Neural cell (in vitro differentiated cells): ENCODE results near the gene TAF5L. TPM values are rescaled to one million over a fixed set of nuclear protein-coding genes. Genes with fewer than 3 reads are reported as not detected.

Source experiments
- H2AFZ ChIP-seq: fragments of 200-600, 300-800 bp; sonication (generic), shearing (Covaris generic); 2 replicates; pipeline ENCODE4 v1.6.0; 2014; ENCODE audit warnings: low read depth, mild to moderate bottlenecking, antibody characterized with exemption, low read length, moderate library complexity
- H3F3A ChIP-seq: fragments of 200-600 bp; shearing (Covaris generic); 2 replicates; pipeline ENCODE4 v1.6.1; 2016; ENCODE audit warnings: mild to moderate bottlenecking, moderate library complexity, mixed read lengths, antibody characterized with exemption, low read length; ENCODE audit not compliant: insufficient read depth, poor library complexity, severe bottlenecking
- H3K27ac ChIP-seq: fragments of 200-600, 300-800 bp; sonication (generic), shearing (Covaris generic); 2 replicates; pipeline ENCODE4 v1.5.1; 2014; ENCODE audit warnings: mild to moderate bottlenecking, low read length, moderate library complexity
- H3K27me3 ChIP-seq: fragments of 300-800, 200-600 bp; sonication (generic), shearing (Covaris generic); 2 replicates; pipeline ENCODE4 v1.6.0; 2014; ENCODE audit warnings: mild to moderate bottlenecking, low read depth, low read length, moderate library complexity; ENCODE audit not compliant: insufficient read depth
- H3K36me3 ChIP-seq: fragments of 300-800, 200-600 bp; sonication (generic), shearing (Covaris generic); 2 replicates; pipeline ENCODE4 v1.5.1; 2014; ENCODE audit warnings: mild to moderate bottlenecking, antibody characterized with exemption, low read length, moderate library complexity; ENCODE audit not compliant: insufficient read depth
- H3K4me2 ChIP-seq: fragments of 300-800, 200-600 bp; sonication (generic), shearing (Covaris generic); 2 replicates; pipeline ENCODE4 v1.6.0; 2014; ENCODE audit warnings: mild to moderate bottlenecking, low read length
- H3K4me3 ChIP-seq: fragments of 300-800, 200-600 bp; sonication (generic), shearing (Covaris generic); 2 replicates; pipeline ENCODE4 v1.5.1; 2014; ENCODE audit warnings: mild to moderate bottlenecking, low read length, moderate library complexity
- H3K79me2 ChIP-seq: fragments of 200-600 bp; shearing (Covaris generic); replicated peaks from 2 replicates; pipeline ENCODE4 v1.6.0; 2014; ENCODE audit warnings: mild to moderate bottlenecking, low read length, moderate library complexity; ENCODE audit not compliant: insufficient read depth
- H3K9ac ChIP-seq: fragments of 300-800, 200-600 bp; sonication (generic), shearing (Covaris generic); 2 replicates; pipeline ENCODE4 v1.6.1; 2016; ENCODE audit warnings: mild to moderate bottlenecking, low read length, mixed read lengths
- H3K9me2 ChIP-seq: fragments of 200-600 bp; shearing (Covaris generic); 2 replicates; pipeline ENCODE4 v1.6.1; 2016; ENCODE audit warnings: mild to moderate bottlenecking, low read length, mixed read lengths; ENCODE audit not compliant: insufficient read depth
- H3K9me3 ChIP-seq: fragments of 200-600, 300-800 bp; sonication (generic), shearing (Covaris generic); 2 replicates; pipeline ENCODE4 v1.6.1; 2016; ENCODE audit warnings: mild to moderate bottlenecking, mixed run types, low read length, moderate library complexity, mixed read lengths
- H4K20me1 ChIP-seq: fragments of 200-600 bp; shearing (Covaris generic); 2 replicates; pipeline ENCODE4 v1.6.1; 2016; ENCODE audit warnings: mild to moderate bottlenecking, mixed run types; ENCODE audit not compliant: insufficient read depth
- EP300 ChIP-seq: fragments of 450-650 bp; conservative IDR thresholded peaks from 2 replicates; pipeline ENCODE4 v1.6.1; 2014; ENCODE audit warnings: antibody characterized with exemption, mild to moderate bottlenecking, moderate library complexity; ENCODE audit not compliant: poor library complexity, severe bottlenecking
- EZH2 ChIP-seq: fragments of 200-600, 300-800 bp; shearing (Covaris generic), sonication (generic); IDR thresholded peaks from 2 replicates; pipeline ENCODE4 v1.6.1; 2014; ENCODE audit warnings: antibody characterized with exemption, low read length, borderline replicate concordance, mild to moderate bottlenecking; ENCODE audit not compliant: insufficient read depth, poor library complexity, severe bottlenecking
- MXI1 ChIP-seq: fragments of 450-650 bp; conservative IDR thresholded peaks from 2 replicates; pipeline ENCODE4 v1.6.1; 2014; ENCODE audit warnings: antibody characterized with exemption, mild to moderate bottlenecking; ENCODE audit not compliant: poor library complexity, severe bottlenecking
- POLR2AphosphoS5 ChIP-seq: IDR thresholded peaks from 2 replicates; pipeline ENCODE4 v1.6.1; 2012
- RAD21 ChIP-seq: fragments of 450-650 bp; conservative IDR thresholded peaks from 2 replicates; pipeline ENCODE4 v1.6.1; 2014; ENCODE audit warnings: antibody characterized with exemption, mild to moderate bottlenecking, moderate library complexity
- SMC3 ChIP-seq: fragments of 450-650 bp; conservative IDR thresholded peaks from 2 replicates; pipeline ENCODE4 v1.6.1; 2014; ENCODE audit warnings: antibody characterized with exemption, mild to moderate bottlenecking, moderate library complexity; ENCODE audit not compliant: poor library complexity
- TAF1 ChIP-seq: IDR thresholded peaks from 2 replicates; pipeline ENCODE4 v1.6.1; 2012; ENCODE audit warnings: low read depth
- polyA plus RNA-seq: library from polyadenylated mRNA; depleted of rRNA; stranded (reverse); fragments of >200 nt; gene quantifications from 2 replicates; pipeline ENCODE4 v1.2.3, GENCODE V29; 2014
- TF ChIP-seq, protein P1 (sequence below): fragments of 450-650 bp; IDR thresholded peaks from 2 replicates; pipeline ENCODE4 v1.5.1; 2014; ENCODE audit warnings: antibody characterized with exemption, mild to moderate bottlenecking, moderate library complexity; ENCODE audit not compliant: poor library complexity, severe bottlenecking
- TF ChIP-seq, protein P2 (sequence below): IDR thresholded peaks from 2 replicates; pipeline ENCODE4 v1.6.1; 2012; ENCODE audit warnings: borderline replicate concordance

The TAF5L gene
- polyA plus RNA-seq, 1 donor from 2014 or later: 18.5 TPM

DNA sequence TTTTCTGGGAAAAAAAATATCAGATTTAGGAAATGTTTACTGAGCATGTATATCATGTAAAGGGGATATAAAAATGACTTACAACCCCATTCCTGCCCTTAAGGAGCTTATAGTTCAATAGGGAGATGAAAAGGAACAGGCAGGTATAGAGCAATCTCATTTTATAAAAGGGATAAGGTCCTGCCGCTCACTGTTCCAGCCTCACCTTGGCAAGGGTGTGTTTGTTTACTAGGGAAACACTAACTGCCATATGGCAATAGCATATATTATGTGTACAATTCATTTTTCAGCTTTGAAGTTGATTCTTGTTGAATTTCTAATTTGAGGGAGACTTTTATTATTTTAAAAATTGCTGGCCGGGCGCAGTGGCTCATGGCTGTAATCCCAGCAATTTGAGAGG, 25.6 kb upstream of the TAF5L start:
- H3K27ac ChIP-seq: no peak overlapping the region
- no peaks in the 10 kb centered on the region for H3K27me3 ChIP-seq
- peaks cover 17% of the 10 kb centered on the region for H3K36me3 ChIP-seq
- H3K9me3 ChIP-seq: no peaks in the 10 kb centered on the region
- no peaks in the 10 kb centered on the region for H3K9me2 ChIP-seq
- no peak overlapping the region for H2AFZ ChIP-seq
- no peak overlapping the region for H3K4me2 ChIP-seq
- no peaks in the 10 kb centered on the region for H3F3A ChIP-seq
- no peak overlapping the region for H3K4me3 ChIP-seq
- no peaks in the 10 kb centered on the region for H4K20me1 ChIP-seq
- no peak for TF ChIP-seq POLR2AphosphoS5
- no peak for TF ChIP-seq MXI1
- TF ChIP-seq SMC3: no peak
- TF ChIP-seq EZH2: no peak
- TF ChIP-seq, protein P1, sequence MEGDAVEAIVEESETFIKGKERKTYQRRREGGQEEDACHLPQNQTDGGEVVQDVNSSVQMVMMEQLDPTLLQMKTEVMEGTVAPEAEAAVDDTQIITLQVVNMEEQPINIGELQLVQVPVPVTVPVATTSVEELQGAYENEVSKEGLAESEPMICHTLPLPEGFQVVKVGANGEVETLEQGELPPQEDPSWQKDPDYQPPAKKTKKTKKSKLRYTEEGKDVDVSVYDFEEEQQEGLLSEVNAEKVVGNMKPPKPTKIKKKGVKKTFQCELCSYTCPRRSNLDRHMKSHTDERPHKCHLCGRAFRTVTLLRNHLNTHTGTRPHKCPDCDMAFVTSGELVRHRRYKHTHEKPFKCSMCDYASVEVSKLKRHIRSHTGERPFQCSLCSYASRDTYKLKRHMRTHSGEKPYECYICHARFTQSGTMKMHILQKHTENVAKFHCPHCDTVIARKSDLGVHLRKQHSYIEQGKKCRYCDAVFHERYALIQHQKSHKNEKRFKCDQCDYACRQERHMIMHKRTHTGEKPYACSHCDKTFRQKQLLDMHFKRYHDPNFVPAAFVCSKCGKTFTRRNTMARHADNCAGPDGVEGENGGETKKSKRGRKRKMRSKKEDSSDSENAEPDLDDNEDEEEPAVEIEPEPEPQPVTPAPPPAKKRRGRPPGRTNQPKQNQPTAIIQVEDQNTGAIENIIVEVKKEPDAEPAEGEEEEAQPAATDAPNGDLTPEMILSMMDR: no peak
- TF ChIP-seq, protein P2, sequence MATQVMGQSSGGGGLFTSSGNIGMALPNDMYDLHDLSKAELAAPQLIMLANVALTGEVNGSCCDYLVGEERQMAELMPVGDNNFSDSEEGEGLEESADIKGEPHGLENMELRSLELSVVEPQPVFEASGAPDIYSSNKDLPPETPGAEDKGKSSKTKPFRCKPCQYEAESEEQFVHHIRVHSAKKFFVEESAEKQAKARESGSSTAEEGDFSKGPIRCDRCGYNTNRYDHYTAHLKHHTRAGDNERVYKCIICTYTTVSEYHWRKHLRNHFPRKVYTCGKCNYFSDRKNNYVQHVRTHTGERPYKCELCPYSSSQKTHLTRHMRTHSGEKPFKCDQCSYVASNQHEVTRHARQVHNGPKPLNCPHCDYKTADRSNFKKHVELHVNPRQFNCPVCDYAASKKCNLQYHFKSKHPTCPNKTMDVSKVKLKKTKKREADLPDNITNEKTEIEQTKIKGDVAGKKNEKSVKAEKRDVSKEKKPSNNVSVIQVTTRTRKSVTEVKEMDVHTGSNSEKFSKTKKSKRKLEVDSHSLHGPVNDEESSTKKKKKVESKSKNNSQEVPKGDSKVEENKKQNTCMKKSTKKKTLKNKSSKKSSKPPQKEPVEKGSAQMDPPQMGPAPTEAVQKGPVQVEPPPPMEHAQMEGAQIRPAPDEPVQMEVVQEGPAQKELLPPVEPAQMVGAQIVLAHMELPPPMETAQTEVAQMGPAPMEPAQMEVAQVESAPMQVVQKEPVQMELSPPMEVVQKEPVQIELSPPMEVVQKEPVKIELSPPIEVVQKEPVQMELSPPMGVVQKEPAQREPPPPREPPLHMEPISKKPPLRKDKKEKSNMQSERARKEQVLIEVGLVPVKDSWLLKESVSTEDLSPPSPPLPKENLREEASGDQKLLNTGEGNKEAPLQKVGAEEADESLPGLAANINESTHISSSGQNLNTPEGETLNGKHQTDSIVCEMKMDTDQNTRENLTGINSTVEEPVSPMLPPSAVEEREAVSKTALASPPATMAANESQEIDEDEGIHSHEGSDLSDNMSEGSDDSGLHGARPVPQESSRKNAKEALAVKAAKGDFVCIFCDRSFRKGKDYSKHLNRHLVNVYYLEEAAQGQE: no peak
- no peak for TF ChIP-seq EP300
- no peak for TF ChIP-seq TAF1
- TF ChIP-seq RAD21: no peak
- no peak overlapping the region for H3K9ac ChIP-seq
- no peaks in the 10 kb centered on the region for H3K79me2 ChIP-seq

DNA sequence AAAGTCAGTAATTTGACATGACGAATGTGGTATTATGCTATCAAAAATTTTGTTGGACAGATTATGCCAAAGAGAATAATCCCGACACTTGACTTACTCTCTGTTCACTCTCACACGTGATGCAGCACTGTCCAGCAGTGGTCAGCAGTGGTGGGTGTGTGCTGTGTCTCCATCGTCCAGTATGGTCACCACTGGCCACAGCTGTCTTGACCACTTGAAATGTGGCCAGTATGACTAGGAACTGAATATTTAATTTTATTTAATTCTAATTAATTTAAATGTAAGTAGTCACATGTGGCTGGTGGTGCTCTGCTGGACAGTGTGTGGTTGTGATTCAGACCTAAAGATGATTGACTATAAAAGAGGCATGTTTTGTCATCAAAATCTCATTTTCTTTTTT, 24.1 kb upstream of the TAF5L start:
- no peak overlapping the region for H3K4me2 ChIP-seq
- no peak overlapping the region for H2AFZ ChIP-seq
- no peaks in the 10 kb centered on the region for H3K79me2 ChIP-seq
- TF ChIP-seq SMC3 (no peak), POLR2AphosphoS5 (no peak), EZH2 (no peak), MXI1 (no peak), EP300 (no peak), RAD21 (no peak), TAF1 (no peak)
- TF ChIP-seq, protein P2: no peak
- TF ChIP-seq, protein P1: no peak
- no peaks in the 10 kb centered on the region for H3K9me3 ChIP-seq
- no peaks in the 10 kb centered on the region for H3K27me3 ChIP-seq
- H3F3A ChIP-seq: no peaks in the 10 kb centered on the region
- no peaks in the 10 kb centered on the region for H3K9me2 ChIP-seq
- H3K4me3 ChIP-seq: no peak overlapping the region
- H3K9ac ChIP-seq: no peak overlapping the region
- no peak overlapping the region for H3K27ac ChIP-seq
- peaks cover 17% of the 10 kb centered on the region for H3K36me3 ChIP-seq
- H4K20me1 ChIP-seq: no peaks in the 10 kb centered on the region
